GM21526 (cell line): ENCODE measurements around the gene ZNF185.
"Not testable (repeated sequence)": the region's sequence is repeated elsewhere in the genome, so short reads cannot be mapped to it uniquely, and the experiment has no call there.

Experiments used
- ATAC-seq: cut with Tn5 transposase; IDR thresholded peaks from one replicate; pipeline ENCODE4 v1.9.1; 2021; ENCODE audit warnings: moderate library complexity; ENCODE audit not compliant: unreplicated experiment, low FRiP score

The ZNF185 gene

GRCh38 chrX:152893980-152894610 is 3.8 kb upstream of the ZNF185 start:
- ATAC-seq, result no peak

- no peak for ATAC-seq
Observed at GRCh38 chrX:152895121-152895520, 2.7 kb upstream of the ZNF185 start.

- no peak for ATAC-seq
Observed at GRCh38 chrX:152895724-152896420, 2.0 kb upstream of the ZNF185 start.

- no peak for ATAC-seq
Observed at GRCh38 chrX:152896450-152896849, 1.4 kb upstream of the ZNF185 start.

GRCh38 chrX:152898442-152898841 is 575 bp downstream of the ZNF185 start:
- ATAC-seq, result no peak

GRCh38 chrX:152899111-152899873 is 1.4 kb downstream of the ZNF185 start:
- ATAC-seq, result no peak

- ATAC-seq, result no peak
Observed at GRCh38 chrX:152899874-152900719, 2.2 kb downstream of the ZNF185 start.

GRCh38 chrX:152900937-152901445 is 3.1 kb downstream of the ZNF185 start:
- ATAC-seq, result no peak

- no peak for ATAC-seq
Observed at GRCh38 chrX:152901816-152902501, 4.1 kb downstream of the ZNF185 start.

- no peak for ATAC-seq
Observed at GRCh38 chrX:152902502-152902820, 4.6 kb downstream of the ZNF185 start.

GRCh38 chrX:152903589-152903988 is 5.7 kb downstream of the ZNF185 start:
- ATAC-seq, result no peak

- no peak for ATAC-seq
Observed at GRCh38 chrX:152904151-152905080, 6.5 kb downstream of the ZNF185 start.

GRCh38 chrX:152905081-152905420 is 7.2 kb downstream of the ZNF185 start:
- ATAC-seq, result no peak

- no peak for ATAC-seq
Observed at GRCh38 chrX:152907084-152907651, 9.3 kb downstream of the ZNF185 start.

- ATAC-seq, result no peak
Observed at GRCh38 chrX:152908486-152908885, 10.6 kb downstream of the ZNF185 start.

GRCh38 chrX:152910018-152910417 is 12.2 kb downstream of the ZNF185 start:
- not testable (repeated sequence) for ATAC-seq

- no peak for ATAC-seq
Observed at GRCh38 chrX:152912106-152912505, 14.2 kb downstream of the ZNF185 start.

- no peak for ATAC-seq
Observed at GRCh38 chrX:152912641-152913040, 14.8 kb downstream of the ZNF185 start.

GRCh38 chrX:152913346-152913745 is 15.5 kb downstream of the ZNF185 start:
- no peak for ATAC-seq
